OCI-LY1 (cell line): Measurements from ENCODE around the gene PODNL1.

Experiments used
- CTCF ChIP-seq: fragments of 200-600 bp; sonication (generic), shearing (Covaris generic); IDR thresholded peaks from 2 replicates; pipeline ENCODE4 v1.5.1; 2017; ENCODE audit warnings: mild to moderate bottlenecking, antibody characterized with exemption, low read length, moderate library complexity, mixed read lengths
- EZH2 ChIP-seq: fragments of 200-600 bp; sonication (generic), shearing (Covaris generic); IDR thresholded peaks from 2 replicates; pipeline ENCODE4 v1.8.0; 2017; ENCODE audit warnings: borderline replicate concordance, mixed run types, mild to moderate bottlenecking, antibody characterized with exemption, low read length, moderate library complexity, mixed read lengths

GRCh38 chr19:13965926-13966683 lies 27.9 kb upstream of the PODNL1 start:
- no peak for TF ChIP-seq CTCF
- TF ChIP-seq EZH2 = no peak
